ENCODE results near the gene ADISSP.

Gene ADISSP

GRCh38 chr20:3800256-3800877, 32.8 kb upstream of the ADISSP start:
- Histone ChIP-seq H3K36me3 (ENCODE audit: control insufficient read depth, low read length) (peaks cover 63% of the 10 kb centered on the region), H4K20me1 (ENCODE audit: control insufficient read depth, insufficient read depth, low read depth, low read length) (no peaks in the 10 kb centered on the region)

DNA sequence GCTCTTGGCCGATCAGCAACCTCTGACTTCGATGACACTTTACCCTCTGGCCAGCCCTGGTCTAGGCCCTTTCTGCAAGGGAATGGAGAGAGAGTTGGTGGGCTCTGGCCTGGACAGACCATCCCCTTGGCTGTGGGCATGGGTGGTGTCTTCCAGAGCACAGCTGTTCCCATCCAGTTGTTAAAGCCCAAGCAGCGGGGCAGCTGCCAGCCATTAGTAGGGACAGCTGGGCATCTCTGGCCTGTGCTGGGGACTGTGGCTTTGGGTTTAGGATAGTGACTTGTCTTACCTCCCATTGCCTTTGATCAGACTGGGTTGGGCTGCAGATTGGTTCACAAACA, 31.3 kb upstream of the ADISSP start:
- H3K79me2 ChIP-seq (ENCODE audit: control insufficient read depth, low read length), result peaks cover 26% of the 10 kb centered on the region
- H3K4me1 ChIP-seq (ENCODE audit: control insufficient read depth, low read length), result peaks cover 57% of the 10 kb centered on the region
- H3K9me3 ChIP-seq (ENCODE audit: control insufficient read depth, insufficient read depth, low read length), result no peaks in the 10 kb centered on the region
- peaks cover 11% of the 10 kb centered on the region; the same call in 1 of the 2 replicates for H3F3A ChIP-seq (ENCODE audit: control insufficient read depth, insufficient read depth)
- TF ChIP-seq, protein P1, sequence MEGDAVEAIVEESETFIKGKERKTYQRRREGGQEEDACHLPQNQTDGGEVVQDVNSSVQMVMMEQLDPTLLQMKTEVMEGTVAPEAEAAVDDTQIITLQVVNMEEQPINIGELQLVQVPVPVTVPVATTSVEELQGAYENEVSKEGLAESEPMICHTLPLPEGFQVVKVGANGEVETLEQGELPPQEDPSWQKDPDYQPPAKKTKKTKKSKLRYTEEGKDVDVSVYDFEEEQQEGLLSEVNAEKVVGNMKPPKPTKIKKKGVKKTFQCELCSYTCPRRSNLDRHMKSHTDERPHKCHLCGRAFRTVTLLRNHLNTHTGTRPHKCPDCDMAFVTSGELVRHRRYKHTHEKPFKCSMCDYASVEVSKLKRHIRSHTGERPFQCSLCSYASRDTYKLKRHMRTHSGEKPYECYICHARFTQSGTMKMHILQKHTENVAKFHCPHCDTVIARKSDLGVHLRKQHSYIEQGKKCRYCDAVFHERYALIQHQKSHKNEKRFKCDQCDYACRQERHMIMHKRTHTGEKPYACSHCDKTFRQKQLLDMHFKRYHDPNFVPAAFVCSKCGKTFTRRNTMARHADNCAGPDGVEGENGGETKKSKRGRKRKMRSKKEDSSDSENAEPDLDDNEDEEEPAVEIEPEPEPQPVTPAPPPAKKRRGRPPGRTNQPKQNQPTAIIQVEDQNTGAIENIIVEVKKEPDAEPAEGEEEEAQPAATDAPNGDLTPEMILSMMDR (IDR thresholded peaks at IDR 0.05; ENCODE audit: low read depth, low read length, poor library complexity, severe bottlenecking), result no peak
- no peak for TF ChIP-seq EZH2phosphoT487 (IDR thresholded peaks at IDR 0.05; ENCODE audit: borderline replicate concordance, low read length)
- H3K27me3 ChIP-seq (ENCODE audit: control insufficient read depth, low read length), result no peaks in the 10 kb centered on the region
- no peaks in the 10 kb centered on the region for H4K20me1 ChIP-seq (ENCODE audit: control insufficient read depth, insufficient read depth, low read depth, low read length)
- peak overlapping the region; percentile 75 for H3K4me3 ChIP-seq (ENCODE audit: low read length)
- H3K36me3 ChIP-seq (ENCODE audit: control insufficient read depth, low read length), result peaks cover 49% of the 10 kb centered on the region
- H3K9me2 ChIP-seq (replicated peaks; ENCODE audit: control insufficient read depth, low read length), result no peaks in the 10 kb centered on the region
- H3K27ac ChIP-seq (ENCODE audit: low read depth, low read length), result peak overlapping the region; percentile 72
- peak overlapping the region; percentile 83 for H3K4me2 ChIP-seq (ENCODE audit: low read length)

More at GRCh38 chr20:3800256-3800877, 32.8 kb upstream of the ADISSP start:
- H3K4me3 ChIP-seq (ENCODE audit: low read length), result peak overlapping the region; percentile 75
- no peaks in the 10 kb centered on the region for H3K27me3 ChIP-seq (ENCODE audit: control insufficient read depth, low read length)
- peaks cover 44% of the 10 kb centered on the region for H3K4me1 ChIP-seq (ENCODE audit: control insufficient read depth, low read length)
- H3K27ac ChIP-seq (ENCODE audit: low read depth, low read length), result no peak overlapping the region
- no peaks in the 10 kb centered on the region for H3K9me3 ChIP-seq (ENCODE audit: control insufficient read depth, insufficient read depth, low read length)
- TF ChIP-seq EZH2phosphoT487 (IDR thresholded peaks at IDR 0.05; ENCODE audit: borderline replicate concordance, low read length), result no peak
- TF ChIP-seq, protein P1 (IDR thresholded peaks at IDR 0.05; ENCODE audit: low read depth, low read length, poor library complexity, severe bottlenecking), result no peak
- no peaks in the 10 kb centered on the region for H3K9me2 ChIP-seq (replicated peaks; ENCODE audit: control insufficient read depth, low read length)
- H3F3A ChIP-seq (ENCODE audit: control insufficient read depth, insufficient read depth), result peaks cover 11% of the 10 kb centered on the region; the same call in 1 of the 2 replicates
- peaks cover 26% of the 10 kb centered on the region for H3K79me2 ChIP-seq (ENCODE audit: control insufficient read depth, low read length)
- H3K4me2 ChIP-seq (ENCODE audit: low read length), result peak overlapping the region; percentile 83

DNA sequence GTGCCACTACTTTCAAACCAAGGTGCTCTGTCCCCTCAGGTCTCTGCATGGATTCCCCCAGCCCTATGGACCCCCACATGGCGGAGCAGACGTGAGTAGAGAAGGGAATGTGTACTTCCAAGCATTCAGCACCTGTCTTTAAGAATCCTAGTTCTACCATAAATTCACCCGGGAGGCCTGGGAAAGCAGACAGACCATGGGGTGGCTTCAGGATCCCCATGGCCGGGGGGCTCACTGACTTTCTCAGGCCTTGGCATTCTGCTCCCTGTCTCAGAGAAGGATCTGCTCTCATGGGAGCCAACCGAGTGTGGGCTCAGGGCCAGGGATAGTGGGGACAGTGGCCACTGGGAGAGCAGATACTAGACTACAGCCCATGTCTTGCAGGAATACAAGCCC, 30.8 kb upstream of the ADISSP start:
- H3K4me3 ChIP-seq (ENCODE audit: low read length), result peak overlapping the region; percentile 75
- no peak for TF ChIP-seq EZH2phosphoT487 (IDR thresholded peaks at IDR 0.05; ENCODE audit: borderline replicate concordance, low read length)
- TF ChIP-seq, protein P1 (IDR thresholded peaks at IDR 0.05; ENCODE audit: low read depth, low read length, poor library complexity, severe bottlenecking), result no peak

More for the DNA sequence above, 30.8 kb upstream of the ADISSP start:
- H4K20me1 ChIP-seq (ENCODE audit: control insufficient read depth, insufficient read depth, low read depth, low read length), result no peaks in the 10 kb centered on the region
- no peaks in the 10 kb centered on the region for H3K9me2 ChIP-seq (replicated peaks; ENCODE audit: control insufficient read depth, low read length)
- peaks cover 11% of the 10 kb centered on the region; the same call in 1 of the 2 replicates for H3F3A ChIP-seq (ENCODE audit: control insufficient read depth, insufficient read depth)
- peak overlapping the region; percentile 83 for H3K4me2 ChIP-seq (ENCODE audit: low read length)
- H3K4me1 ChIP-seq (ENCODE audit: control insufficient read depth, low read length), result peaks cover 57% of the 10 kb centered on the region
- H3K27ac ChIP-seq (ENCODE audit: low read depth, low read length), result peak overlapping the region; percentile 72
- H3K9me3 ChIP-seq (ENCODE audit: control insufficient read depth, insufficient read depth, low read length), result no peaks in the 10 kb centered on the region
- H3K36me3 ChIP-seq (ENCODE audit: control insufficient read depth, low read length), result peaks cover 44% of the 10 kb centered on the region
- no peaks in the 10 kb centered on the region for H3K27me3 ChIP-seq (ENCODE audit: control insufficient read depth, low read length)
- H3K79me2 ChIP-seq (ENCODE audit: control insufficient read depth, low read length), result peaks cover 26% of the 10 kb centered on the region

All from DOHH2 (cell line).